Gastroesophageal sphincter (tissue), 4 donors: ENCODE data around the gene USP40. TPM values are rescaled to one million over a fixed set of nuclear protein-coding genes. Genes with fewer than 3 reads are reported as not detected.
A peak's percentile ranks its signal among the peaks of the same experiment; 100 is the strongest.

Source experiments
- ATAC-seq: fragments of 150-250 bp; one replicate; pipeline ENCODE4 v1.9.1; 2016; ENCODE audit warnings: mild to moderate bottlenecking, moderate library complexity
- H3K27ac ChIP-seq, 4 donors: fragments of 200-600 bp; sonication (generic) in 3 of 4; 1 replicate in 3 of 4; 2 replicates in 1 of 4; pipeline ENCODE4 v1.5.1; 2016 to 2019
- H3K27me3 ChIP-seq: fragments of 200-600 bp; sonication (generic); one replicate; pipeline ENCODE4 v1.5.1; 2019
- H3K36me3 ChIP-seq, 2 donors: fragments of 200-600 bp; sonication (generic); one replicate each; pipeline ENCODE4 v1.5.1; 2019; ENCODE audit warnings: control low read depth in 1 of 2
- H3K4me1 ChIP-seq, 3 donors: fragments of 200-600 bp; sonication (generic); 1 replicate in 2 of 3; 2 replicates in 1 of 3; pipeline ENCODE4 v1.5.1; 2016 to 2019; ENCODE audit warnings: control low read depth in 2 of 3
- H3K4me3 ChIP-seq, 2 donors: fragments of 200-600 bp; sonication (generic); one replicate each; pipeline ENCODE4 v1.5.1; 2019; ENCODE audit warnings: mild to moderate bottlenecking in 1 of 2, moderate library complexity in 1 of 2
- H3K9me3 ChIP-seq, 3 donors: fragments of 200-600 bp; sonication (generic); one replicate each; pipeline ENCODE4 v1.5.1; 2017 to 2019; ENCODE audit warnings: control low read depth in 2 of 3
- CTCF ChIP-seq, 4 experiments: fragments of 200-600 bp in 2 of 4; fragments of 450-650 bp in 2 of 4; sonication (generic) in 1 of 4; IDR thresholded peaks; one replicate each; pipeline ENCODE4 v1.5.1; 2017 to 2019; ENCODE audit warnings: antibody characterized with exemption in 4 of 4, mild to moderate bottlenecking in 2 of 4, moderate library complexity in 2 of 4
- EP300 ChIP-seq: sonication (generic); formaldehyde crosslinking; IDR thresholded peaks from one replicate; pipeline ENCODE4 v1.6.1; 2017; ENCODE audit warnings: antibody characterized with exemption, mild to moderate bottlenecking
- POLR2A ChIP-seq, 2 donors: fragments of 450-650 bp; IDR thresholded peaks; one replicate each; pipeline ENCODE4 v1.6.1; 2017; ENCODE audit warnings: antibody characterized with exemption in 2 of 2, mild to moderate bottlenecking in 2 of 2, moderate library complexity in 1 of 2
- POLR2AphosphoS5 ChIP-seq: sonication (generic); formaldehyde crosslinking; IDR thresholded peaks from one replicate; pipeline ENCODE4 v1.6.1; 2017; ENCODE audit warnings: antibody characterized with exemption
- WGBS, 2 donors: methylation state at CpG; one replicate each; pipeline ENCODE4 v1.1.5; 2018; ENCODE audit warnings: low coverage in 1 of 2; 5-methylcytosine and 5-hydroxymethylcytosine counted together
- total RNA-seq, 4 donors: library from RNA; depleted of rRNA; stranded (reverse); fragments of >200 nt; gene quantifications; one replicate each; pipeline ENCODE4 v1.1.0, GENCODE V29; 2016

The USP40 gene
- total RNA-seq, 4 donors from 2014 or later, result 13.5 to 52.6 (median 18.2) TPM

DNA sequence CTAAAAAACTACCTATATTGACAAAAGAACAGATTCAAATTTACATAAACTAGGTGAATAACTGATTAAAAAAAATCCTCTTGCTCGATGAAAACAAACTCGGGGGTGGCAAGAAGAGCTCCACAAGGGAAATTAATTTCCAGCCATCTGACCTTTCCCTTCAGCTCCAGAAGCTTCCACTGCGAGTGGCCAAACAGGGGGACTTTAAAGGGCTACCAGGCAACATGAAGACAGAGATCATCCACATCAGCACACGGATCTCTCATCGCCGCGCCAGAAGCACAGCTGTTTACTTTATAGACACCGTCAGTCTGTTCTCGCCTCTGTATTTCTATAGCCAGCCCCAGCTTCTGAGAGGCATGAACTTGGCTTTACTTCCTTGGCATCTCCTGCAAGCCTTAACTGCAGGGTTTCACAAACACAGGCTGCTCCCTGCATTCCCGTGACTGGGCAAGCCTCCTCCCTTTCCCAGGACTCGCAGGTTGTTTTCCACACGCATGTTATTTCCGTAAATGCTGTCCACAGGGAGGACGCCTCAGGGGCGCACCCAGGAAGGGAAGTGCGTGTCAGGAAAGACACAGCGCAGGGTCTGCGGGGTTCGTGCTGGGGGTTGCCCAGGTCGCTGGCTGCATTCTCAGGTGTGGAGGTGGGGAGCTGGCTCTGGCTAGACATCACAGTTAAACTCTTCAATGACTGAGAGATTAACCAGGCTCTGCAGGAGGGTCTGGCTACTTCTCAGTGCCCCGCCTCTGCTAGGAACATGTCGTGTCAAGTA lies 85.0 kb downstream of the USP40 start:
- Histone ChIP-seq H3K27me3 (no peaks in the 10 kb centered on the region), H3K27ac (peak overlapping the region in 3 of 4 donors; percentile 43 to 72 (median 48)), H3K4me3 (no peak overlapping the region), H3K4me1 (peaks cover 0 to 29% (median 0%) of the 10 kb centered on the region in 3 donors), H3K36me3 (peaks cover 0 to 97% of the 10 kb centered on the region in 2 donors), H3K9me3 (no peaks in the 10 kb centered on the region)
- no peak for TF ChIP-seq CTCF (IDR thresholded peaks at IDR 0.05)
- no peak for TF ChIP-seq POLR2AphosphoS5
- no peak for TF ChIP-seq EP300
- TF ChIP-seq POLR2A (IDR thresholded peaks at IDR 0.05), result no peak
- ATAC-seq, result peak; percentile 61
- WGBS, 2 donors, result 27 to 44% methylated on average over 10 to 16 of the region's 22 CpGs

DNA sequence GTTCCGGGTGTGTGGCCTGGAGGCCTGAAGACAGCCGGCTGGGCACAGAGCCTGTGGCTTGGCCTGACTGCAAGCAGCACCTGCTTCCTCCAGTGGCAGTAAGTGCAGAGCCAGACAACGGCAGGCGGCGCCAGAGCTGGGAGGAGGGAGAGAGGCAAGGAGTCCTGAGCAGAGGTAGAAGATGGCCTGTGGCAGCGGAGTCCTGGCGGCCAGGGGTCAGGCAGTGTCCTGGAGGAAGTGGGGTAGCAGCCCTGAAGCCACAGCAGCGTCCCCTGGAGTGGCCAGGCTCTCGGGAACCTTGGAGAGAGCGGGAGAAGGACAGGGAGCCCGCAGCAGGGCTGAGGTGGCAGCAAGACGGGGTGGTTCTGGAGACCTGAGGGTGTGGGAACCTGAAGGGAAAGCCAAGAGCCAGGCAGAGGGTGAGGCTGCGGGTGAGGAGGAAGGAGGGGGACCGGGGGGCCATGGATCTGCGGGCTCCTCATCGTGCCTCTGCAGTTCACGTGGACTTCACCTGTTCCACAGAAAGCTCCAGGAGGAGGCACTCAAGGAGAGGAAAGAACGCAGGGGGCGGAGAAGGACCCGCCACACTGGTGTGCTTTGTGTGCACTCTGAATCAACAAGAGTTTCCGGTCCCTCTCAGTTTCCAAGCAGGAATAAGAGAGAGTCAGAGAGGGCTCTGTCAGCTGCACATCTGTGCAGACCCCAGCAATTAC lies 85.9 kb downstream of the USP40 start:
- Histone ChIP-seq H3K4me3 (no peak overlapping the region), H3K27ac (peak overlapping the region in 2 of 4 donors; percentile 43 to 72), H3K36me3 (peaks cover 0 to 97% of the 10 kb centered on the region in 2 donors), H3K27me3 (no peaks in the 10 kb centered on the region), H3K9me3 (no peaks in the 10 kb centered on the region), H3K4me1 (peaks cover 0 to 25% (median 0%) of the 10 kb centered on the region in 3 donors)
- ATAC-seq, result no peak
- 80 to 84% methylated on average over 7 to 10 of the region's 21 CpGs for WGBS, 2 donors
- TF ChIP-seq EP300, result no peak
- no peak for TF ChIP-seq POLR2A (IDR thresholded peaks at IDR 0.05)
- TF ChIP-seq POLR2AphosphoS5, result no peak
- no peak for TF ChIP-seq CTCF (IDR thresholded peaks at IDR 0.05)

DNA sequence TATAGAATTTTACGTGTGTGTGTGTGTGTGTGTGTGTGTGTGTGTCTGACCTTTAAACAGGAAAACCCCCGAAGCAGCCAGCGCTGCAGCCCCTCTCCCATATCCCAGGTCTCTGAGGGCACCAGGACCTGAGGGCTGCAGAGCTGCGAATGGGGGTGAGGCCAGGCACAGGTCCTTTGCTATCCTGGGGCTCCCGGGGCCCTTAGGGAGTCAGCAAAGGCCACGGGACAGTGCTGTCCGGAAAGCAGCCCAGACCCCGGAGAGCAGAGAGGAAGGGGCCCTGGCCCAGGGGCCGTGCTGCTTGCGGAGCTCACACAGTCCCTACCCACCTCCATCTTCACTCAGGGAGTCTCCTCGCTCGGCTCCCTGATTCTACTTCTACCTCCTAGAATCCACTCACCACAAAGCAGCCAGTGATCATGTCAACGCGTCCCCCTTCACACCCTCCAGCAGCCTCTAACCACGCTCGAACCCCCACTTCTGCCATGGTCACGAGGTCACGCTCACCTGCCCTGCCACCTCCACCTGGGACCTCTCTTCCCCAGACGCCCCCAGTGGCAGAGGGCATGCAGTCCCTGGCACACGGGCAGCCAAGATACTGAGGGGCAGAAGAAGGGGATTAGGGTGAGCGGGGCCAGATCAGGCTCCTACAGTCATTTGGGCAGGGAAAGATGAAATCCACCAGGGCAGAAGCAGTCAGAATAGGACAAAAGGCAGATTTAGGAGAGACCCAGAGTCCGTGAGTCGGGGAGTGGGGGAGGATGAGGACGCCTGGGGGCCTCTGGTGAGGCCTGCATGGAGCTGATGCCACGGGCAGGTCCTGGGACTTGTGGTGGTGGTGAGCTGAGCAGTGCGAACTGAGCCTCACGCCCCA lies 86.7 kb downstream of the USP40 start:
- Histone ChIP-seq H3K27me3 (no peaks in the 10 kb centered on the region), H3K4me3 (no peak overlapping the region), H3K36me3 (peaks cover 0 to 93% of the 10 kb centered on the region in 2 donors), H3K4me1 (peaks cover 0 to 25% (median 0%) of the 10 kb centered on the region in 3 donors), H3K9me3 (no peaks in the 10 kb centered on the region), H3K27ac (peak overlapping the region in 1 of 4 donors; percentile 72)
- WGBS, 2 donors, result 81 to 98% methylated on average over 8 to 10 of the region's 27 CpGs
- ATAC-seq, result no peak
- TF ChIP-seq POLR2A (IDR thresholded peaks at IDR 0.05), result no peak
- TF ChIP-seq POLR2AphosphoS5, result no peak
- TF ChIP-seq CTCF (IDR thresholded peaks at IDR 0.05), result no peak
- no peak for TF ChIP-seq EP300

- Histone ChIP-seq H3K4me3 (no peak overlapping the region), H3K27ac (no peak overlapping the region), H3K36me3 (peaks cover 0 to 79% of the 10 kb centered on the region in 2 donors), H3K27me3 (no peaks in the 10 kb centered on the region), H3K4me1 (peaks cover 0 to 25% (median 0%) of the 10 kb centered on the region in 3 donors), H3K9me3 (no peaks in the 10 kb centered on the region)
- WGBS, 2 donors, result 90 to 94% methylated on average over 6 to 10 of the region's 29 CpGs
- ATAC-seq, result no peak
- TF ChIP-seq POLR2A (IDR thresholded peaks at IDR 0.05), result no peak
- TF ChIP-seq POLR2AphosphoS5, result no peak
- TF ChIP-seq CTCF (IDR thresholded peaks at IDR 0.05), result no peak
- TF ChIP-seq EP300, result no peak
Measured at GRCh38 chr2:233477548-233478433, 88.8 kb downstream of the USP40 start.
